GM18505 (cell line): Measurements from ENCODE around the gene FAM13C.

ENCODE experiments used
- ATAC-seq: cut with Tn5 transposase; IDR thresholded peaks from one replicate; pipeline ENCODE4 v1.9.1; 2021; ENCODE audit not compliant: unreplicated experiment
- POLR2A ChIP-seq: IDR thresholded peaks from 4 replicates; pipeline ENCODE4 v1.6.1; 2011; ENCODE audit warnings: borderline replicate concordance; ENCODE audit not compliant: insufficient read depth, insufficient read length; ENCODE audit errors: extremely low read depth

FAM13C gene

DNA sequence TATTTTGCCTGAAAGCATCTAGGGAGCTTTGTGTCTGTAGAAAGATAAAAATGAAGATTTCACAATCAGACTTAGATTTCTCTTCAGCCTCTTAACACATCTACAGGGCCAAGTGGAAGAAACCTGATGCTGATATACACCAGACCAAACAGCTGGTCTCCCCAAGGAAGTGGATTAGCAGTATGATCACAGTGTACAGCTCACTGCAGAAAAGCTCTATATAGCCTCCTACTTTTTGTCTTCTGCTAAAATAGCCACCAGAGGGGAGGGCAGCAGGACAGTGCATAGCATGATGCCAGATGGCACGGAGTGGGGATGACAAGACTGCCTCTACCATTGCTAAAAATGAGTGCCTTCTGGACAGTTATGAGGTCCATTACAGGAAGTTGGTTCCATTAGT is 16.0 kb downstream of the FAM13C start:
- ATAC-seq: no peak
- no peak for TF ChIP-seq POLR2A

DNA sequence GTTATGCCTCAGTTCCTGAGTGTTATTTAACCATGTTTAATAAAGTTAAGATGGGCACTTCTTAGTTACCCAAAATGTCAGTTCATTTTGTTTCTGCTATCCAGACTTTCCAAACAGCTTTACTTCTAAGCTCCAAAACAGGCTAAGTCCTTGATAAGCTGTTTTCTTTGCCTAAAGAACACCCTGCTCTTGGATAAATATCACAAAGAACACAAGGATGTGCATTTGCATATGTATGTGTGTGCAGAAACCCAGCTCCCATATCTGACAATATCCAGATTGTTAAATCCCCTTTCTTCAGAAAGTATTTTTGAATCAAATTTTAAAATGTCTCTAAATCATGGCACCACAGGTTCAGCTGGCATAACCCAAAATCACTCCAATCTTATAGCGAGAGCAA is 19.6 kb downstream of the FAM13C start:
- TF ChIP-seq POLR2A: no peak
- no peak for ATAC-seq

DNA sequence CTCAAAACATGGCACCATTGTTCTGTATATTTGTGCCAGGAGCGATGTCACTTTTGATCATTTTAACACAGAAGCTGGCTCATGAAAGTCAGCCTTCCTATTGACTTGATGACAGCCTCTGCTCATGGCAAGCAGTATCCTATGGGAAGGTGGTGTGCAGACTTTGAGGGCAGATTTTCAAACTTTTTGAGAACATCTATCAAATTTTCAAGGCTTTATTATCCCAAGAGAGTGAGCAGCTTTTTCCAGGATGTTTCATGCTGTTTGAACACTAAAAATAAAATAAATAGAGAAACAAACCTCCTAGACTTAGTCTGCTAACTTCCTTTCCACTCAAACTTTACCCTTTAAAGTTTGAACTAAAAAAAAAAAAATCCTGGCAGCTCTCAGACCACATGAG is 20.3 kb downstream of the FAM13C start:
- no peak for ATAC-seq
- no peak for TF ChIP-seq POLR2A

DNA sequence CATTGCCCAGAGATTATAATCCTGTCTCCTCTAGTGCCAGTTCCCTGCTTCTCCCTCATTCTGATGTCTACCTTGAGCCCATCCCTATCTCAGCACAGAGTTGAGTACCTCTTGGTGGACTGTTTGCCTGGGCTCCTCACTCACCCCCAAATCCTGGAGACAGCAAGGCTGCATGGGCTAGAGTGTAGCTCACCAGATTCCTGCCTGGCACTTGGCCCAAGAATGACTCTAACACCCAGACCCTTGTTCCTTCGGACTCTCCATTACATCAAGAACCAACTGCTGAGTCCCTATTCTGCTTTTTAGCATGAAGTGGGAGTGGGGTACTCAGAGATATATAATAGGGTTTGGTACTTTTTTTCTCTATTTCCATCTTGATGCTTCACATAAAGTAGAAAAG is 22.1 kb downstream of the FAM13C start:
- TF ChIP-seq POLR2A: no peak
- no peak for ATAC-seq

DNA sequence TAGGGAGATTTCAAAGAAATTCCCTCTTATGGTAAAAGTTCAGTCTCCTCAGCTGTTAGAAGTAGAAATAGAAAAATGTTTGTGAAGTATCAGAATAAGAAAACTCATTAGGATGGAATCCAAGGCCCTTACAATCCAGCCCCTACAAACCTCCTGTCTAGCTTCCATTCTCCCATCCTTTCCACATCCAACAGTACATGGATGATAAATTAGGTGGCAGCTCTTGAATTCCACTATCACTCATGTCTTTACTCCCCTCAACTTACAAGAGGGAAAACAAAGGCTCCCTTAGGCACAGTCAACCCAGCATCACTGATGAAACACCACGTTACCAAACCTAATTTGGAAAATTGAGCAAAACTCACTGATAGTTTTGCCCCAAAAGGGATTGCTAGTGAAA is 23.0 kb downstream of the FAM13C start:
- TF ChIP-seq POLR2A: no peak
- ATAC-seq: no peak

DNA sequence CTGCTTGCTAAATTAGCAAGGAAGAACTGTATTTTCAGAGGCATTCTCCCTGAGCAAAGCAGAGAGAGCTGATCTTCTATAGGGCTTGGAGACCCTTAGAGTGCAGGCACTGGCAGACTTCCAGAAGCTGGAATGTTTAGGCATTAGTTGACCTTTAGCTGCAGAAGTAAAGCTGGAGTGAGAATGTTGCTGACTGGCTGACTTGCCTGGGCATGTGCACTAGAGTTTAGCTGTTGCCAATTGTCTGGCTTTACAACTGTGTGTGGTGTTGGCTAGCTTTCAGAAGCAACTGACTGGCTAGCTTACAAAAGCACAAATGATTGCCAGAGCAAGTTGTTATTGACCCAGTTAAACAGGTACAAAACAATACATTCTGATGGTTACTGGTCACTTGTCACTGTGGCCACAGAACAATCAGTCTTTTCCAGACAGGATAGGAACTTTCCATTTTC is 25.1 kb downstream of the FAM13C start:
- no peak for TF ChIP-seq POLR2A
- ATAC-seq: no peak

DNA sequence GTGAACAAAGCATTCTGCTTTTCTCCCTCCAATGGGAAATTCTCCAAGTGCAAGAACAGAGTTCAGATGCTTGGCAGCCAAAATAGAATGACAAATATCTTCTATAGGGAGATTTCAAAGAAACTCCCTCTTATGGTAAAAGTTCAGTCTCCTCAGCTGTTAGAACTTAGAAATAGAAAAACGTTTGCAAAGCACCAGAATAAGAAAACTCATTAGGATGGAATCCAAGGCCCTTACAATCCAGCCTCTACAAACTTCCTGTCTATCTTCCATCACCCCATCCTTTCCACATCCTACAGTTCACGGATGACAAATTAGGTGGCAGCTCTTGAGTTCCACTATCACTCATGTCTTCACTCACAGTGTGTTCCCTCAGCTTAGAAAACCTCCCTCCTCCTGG is 25.7 kb downstream of the FAM13C start:
- TF ChIP-seq POLR2A: no peak
- no peak for ATAC-seq

DNA sequence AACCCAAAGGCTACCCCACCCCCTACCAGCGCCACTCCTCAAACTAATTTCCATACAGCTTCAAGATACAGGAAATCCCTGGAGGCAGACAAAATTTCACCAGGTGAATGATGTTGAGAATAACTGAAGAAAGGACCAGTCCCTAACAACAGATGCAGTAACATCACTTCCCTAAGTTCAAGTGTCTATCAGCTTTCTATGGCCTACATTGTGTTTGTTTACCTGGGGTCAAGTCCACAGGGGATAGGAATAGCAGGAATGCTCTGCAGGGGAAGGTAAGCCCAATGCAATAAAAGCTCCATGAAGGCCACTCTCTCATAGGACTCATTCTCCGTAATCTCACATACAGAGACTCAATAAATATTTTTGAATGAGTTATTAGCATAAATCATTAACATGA is 26.9 kb downstream of the FAM13C start:
- no peak for TF ChIP-seq POLR2A
- no peak for ATAC-seq

DNA sequence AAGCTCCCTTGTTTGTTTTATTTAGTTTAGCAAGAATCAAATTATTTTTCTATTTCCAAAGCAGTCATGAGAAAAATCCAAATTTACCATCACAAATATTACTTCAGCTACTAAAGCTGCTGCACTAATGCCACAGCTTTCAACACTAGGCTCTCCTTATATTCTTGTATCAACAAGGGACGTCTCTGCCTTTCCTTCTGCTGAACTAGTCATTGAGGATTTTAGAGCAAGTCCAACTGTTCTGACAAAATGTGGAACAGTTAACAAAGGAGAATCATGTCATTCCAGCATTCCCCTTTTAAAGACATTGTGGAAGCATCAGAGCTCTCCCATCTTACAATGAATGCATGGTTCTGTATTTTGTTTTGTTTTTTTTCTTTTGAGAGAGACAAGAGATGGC is 28.6 kb downstream of the FAM13C start:
- no peak for TF ChIP-seq POLR2A
- ATAC-seq: no peak

DNA sequence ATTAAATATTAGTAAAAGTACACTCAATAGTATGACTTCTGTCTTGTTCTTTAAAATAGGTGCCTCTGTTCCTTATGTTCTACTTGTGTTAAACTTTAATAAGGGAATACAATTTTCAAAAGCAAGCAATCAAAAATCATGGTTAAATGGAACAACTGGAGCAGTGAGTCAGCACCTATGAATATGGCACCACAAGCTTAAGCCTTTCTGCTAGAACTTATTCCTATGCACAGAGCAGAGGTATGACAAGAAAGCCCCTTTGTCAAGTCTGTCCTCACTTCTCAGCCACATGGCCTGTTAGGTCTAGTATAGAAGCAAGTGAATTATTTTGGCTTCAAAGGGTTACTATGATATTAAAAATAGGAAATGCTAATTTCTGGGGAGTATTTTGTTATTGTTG is 29.8 kb downstream of the FAM13C start:
- TF ChIP-seq POLR2A: no peak

DNA sequence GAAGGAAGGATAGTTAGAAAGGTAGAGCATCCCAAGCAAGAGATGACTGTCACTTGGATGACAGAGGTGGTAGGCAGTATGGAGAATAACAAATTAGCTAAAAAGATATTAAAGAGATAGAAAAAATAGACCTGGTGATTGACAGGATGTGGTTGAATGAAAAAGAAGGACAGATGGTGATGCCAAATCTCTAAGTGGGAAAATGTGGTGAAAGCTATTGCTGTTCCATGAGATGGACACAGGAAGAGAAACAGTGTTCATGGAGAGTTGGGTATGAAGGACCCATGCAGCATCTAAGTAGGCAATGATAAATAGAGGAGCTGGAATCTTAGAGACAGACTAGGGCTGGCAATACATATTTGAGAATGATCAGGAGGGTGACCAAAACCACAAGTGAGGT is 30.7 kb downstream of the FAM13C start:
- ATAC-seq: no peak
- no peak for TF ChIP-seq POLR2A

More for the DNA sequence above, 29.8 kb downstream of the FAM13C start:
- no peak for ATAC-seq

DNA sequence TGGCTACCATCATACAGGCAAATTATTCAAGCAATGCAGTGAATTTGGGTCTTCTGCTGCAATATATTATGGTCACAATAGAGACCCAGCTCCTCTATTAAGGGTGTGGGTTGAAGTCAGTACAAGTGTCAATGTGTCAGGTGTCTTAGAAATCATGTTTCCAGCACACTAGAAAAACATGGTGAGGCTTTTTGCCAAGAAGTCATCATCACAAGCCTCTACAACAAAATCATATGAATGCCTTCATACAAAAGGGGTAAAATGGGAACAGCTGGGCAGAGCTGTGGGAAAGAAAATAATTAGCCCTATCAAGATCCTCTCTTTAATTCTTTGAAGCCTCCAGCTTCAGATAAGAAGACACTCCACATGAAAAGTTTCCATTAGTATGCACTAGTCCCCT is 37.2 kb downstream of the FAM13C start:
- ATAC-seq: no peak
- no peak for TF ChIP-seq POLR2A

DNA sequence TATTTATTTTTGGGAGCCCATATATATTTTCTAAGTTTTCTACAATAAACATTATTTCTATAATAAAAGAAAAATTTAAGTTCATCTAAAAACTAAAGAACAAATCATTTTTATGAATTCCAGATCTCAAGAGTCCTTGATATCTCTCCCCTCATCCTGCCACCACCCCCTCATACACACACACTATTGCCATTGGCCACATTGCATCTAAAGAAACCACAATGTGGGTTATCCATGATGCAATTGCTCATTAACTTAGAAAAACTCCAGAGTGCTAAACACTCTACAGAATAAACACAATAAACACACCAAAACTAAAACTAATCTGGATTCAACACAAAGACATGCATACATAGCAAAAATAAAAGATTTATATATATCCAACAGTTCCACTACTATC is 37.8 kb downstream of the FAM13C start:
- no peak for ATAC-seq
- no peak for TF ChIP-seq POLR2A

DNA sequence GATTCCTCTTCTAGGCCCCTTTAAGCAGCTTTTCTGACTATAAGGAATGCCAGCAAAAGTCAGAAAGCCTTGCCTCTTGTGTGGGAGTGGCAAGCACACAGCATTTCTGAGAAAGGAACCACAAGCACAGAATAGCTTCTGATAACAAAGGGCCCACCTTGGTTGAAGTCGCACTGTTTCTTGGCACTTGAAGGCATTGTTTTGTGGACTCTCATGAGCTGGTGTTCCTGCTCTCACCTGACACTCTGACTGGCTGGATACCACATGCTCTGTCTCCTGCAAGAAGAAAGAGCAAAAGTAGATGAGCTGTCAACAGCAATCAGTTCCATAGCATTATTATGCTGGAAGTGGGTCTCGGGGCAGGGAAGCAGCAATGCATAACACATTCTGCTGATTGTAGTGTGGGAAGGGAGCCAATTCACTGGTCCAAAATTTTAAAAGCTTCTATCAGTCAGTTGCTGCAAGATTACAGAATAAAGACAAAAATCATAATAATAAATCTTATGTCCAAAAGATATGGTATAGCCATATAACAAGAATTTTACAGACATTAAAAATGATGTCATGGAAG is 38.4 kb downstream of the FAM13C start:
- no peak for TF ChIP-seq POLR2A

DNA sequence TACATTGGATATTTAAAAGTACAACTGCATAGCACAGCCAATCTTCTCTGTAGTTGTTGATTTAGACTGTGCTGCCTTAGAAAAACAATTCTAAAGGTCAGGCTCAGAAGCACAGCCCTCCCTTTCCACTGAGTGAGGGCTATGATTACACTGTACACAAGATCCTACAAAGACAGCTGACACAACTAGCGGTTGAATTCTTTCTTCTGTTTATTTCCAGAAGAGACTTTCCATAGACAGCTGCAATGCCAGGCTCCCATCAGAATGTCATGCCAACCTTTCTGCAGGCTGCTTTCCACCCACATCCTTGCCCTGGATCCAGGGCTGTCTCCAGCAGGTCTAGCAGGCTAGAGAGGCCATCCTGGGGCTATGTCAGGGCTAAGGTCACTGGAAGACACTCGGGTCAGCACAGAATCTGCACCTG is 39.3 kb downstream of the FAM13C start:
- TF ChIP-seq POLR2A: no peak
- ATAC-seq: no peak

More for the DNA sequence above, 38.4 kb downstream of the FAM13C start:
- no peak for ATAC-seq
